ENCODE data around the gene RNF14. TPM values are rescaled to one million over a fixed set of nuclear protein-coding genes. Genes with fewer than 3 reads are reported as not detected.
"Not testable (repeated sequence)": the region's sequence is repeated elsewhere in the genome, so short reads cannot be mapped to it uniquely, and the experiment has no call there.

The RNF14 gene
- total RNA-seq: 10 to 100 TPM; 27.5 to 33.0 TPM
- polyA plus RNA-seq (2013, experiment 1 of 2): 33.7 TPM
- polyA plus RNA-seq (2013, experiment 2 of 2): 31.9 TPM
- long read RNA-seq, experiment 1, full-length matches to known transcripts: 4 of 16 reads
- long read RNA-seq, experiment 1, partial matches to known transcripts: 5 of 16 reads
- long read RNA-seq, experiment 1, other reads (novel, unspliced or antisense): 7 of 16 reads
- long read RNA-seq, experiment 2, full-length matches to known transcripts: 39 of 66 reads
- long read RNA-seq, experiment 2, partial matches to known transcripts: 5 of 66 reads
- long read RNA-seq, experiment 2, other reads (novel, unspliced or antisense): 22 of 66 reads
- long read RNA-seq, experiment 3, full-length matches to known transcripts: 125 of 182 reads
- long read RNA-seq, experiment 3, partial matches to known transcripts: 16 of 182 reads
- long read RNA-seq, experiment 3, other reads (novel, unspliced or antisense): 41 of 182 reads
- long read RNA-seq, experiment 4, full-length matches to known transcripts: 40 of 86 reads
- long read RNA-seq, experiment 4, partial matches to known transcripts: 26 of 86 reads
- long read RNA-seq, experiment 4, other reads (novel, unspliced or antisense): 20 of 86 reads

DNA sequence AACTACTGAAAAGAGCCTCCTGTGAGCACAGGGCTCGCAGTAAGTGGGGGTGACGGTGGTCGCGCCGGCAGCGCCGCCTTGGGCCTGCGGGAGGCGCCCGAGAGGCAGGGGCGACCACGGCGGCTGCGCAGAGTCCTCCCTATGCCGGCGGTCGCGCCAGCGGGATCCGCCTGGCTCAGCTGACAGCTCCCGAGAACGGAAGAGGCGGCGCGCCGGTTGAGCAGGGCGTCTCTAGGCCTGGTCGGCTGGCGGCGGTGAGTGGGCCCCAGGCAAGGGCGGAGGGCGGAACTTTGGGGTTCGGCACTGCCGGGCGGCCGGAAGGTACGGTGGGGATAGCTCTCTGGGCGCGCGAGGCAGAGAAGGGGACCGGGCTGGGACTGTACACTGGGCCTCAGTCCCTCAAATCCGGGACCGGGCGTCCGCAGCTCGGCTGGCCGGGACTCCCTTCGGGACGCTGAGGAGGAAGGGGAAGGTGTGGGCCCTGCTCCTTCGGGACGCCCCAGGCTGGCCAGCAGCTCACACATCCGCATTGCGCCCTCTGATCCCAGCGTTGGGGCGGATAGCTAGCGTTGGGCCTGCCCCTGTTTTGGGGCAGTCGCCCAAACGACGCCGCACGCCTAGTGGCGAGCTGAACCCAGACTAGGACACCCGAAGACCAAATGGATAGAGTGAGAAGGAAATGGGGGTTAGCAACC is at the start of gene RNF14:
RNF14 (plus strand) TSS at position 192 of the 695 bp plus-strand sequence. CDS start 4,484 bp downstream, outside the sequence.
- peak; percentile 98 for DNase-seq
- peak within 1 kb of the TSS; percentile 84 for H3K27ac Mint-ChIP-seq

DNA sequence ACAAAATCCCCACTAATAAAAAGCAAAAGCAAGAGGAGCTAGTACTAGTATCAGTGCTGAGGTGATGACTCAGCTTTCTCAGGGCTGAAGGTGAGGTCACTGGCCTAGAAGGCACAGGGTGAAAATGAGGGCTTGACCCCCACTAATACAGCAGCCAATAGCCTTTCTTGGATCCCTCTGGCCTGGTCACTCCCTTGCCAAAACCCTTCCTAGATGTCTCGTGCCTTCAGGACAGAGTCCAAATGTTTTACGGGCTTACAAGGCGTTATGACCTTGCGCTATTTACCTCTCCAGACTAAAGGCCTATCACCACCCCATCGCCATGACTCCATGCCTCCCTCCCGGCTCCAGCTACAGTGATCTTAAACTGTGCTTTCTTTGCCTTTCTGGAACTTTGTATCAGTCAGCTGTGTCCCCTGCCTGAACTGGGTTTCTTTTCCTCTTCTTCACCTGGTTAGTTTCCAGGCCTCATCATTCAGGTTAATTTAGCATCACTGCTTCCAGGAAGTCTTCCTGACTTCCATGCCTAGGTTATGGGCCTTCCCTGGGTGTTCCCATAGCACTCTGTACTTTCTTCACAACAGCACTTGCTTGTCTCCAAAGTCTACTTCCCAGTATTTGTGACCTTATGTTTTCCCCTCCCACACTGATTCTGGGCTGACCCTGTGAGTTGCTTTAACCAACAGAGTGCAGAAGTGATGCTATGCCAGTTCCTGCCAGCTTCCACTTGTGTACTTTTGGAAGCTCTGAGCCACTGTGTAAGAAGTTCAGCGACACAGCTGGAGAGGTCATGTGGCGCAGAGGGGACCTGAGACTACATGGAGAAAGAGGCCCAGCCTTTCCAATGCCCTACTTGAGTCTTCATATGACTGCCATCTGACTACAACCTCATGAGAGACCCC is 49.4 kb upstream of the RNF14 start:
- H3K4me3 Mint-ChIP-seq: no peak overlapping the region
- H3K27me3 Mint-ChIP-seq (ENCODE audit: insufficient read depth): peaks cover 16% of the 10 kb centered on the region
- H3K9me3 ChIP-seq (ENCODE audit: control insufficient read depth, low read length): no peaks in the 10 kb centered on the region
- no peaks in the 10 kb centered on the region for H3K36me3 ChIP-seq (ENCODE audit: control insufficient read depth, insufficient read depth, low read length)
- DNase-seq: no peak
- no peak overlapping the region for H3K4me3 ChIP-seq (ENCODE audit: low read length)
- no peak overlapping the region for H3K27ac ChIP-seq (ENCODE audit: low read depth, low read length)
- WGBS, 2 experiments (ENCODE audit: insufficient coverage in 1 of 2, insufficient read length in 1 of 2): 89 to 92% methylated on average over 8 of the region's 8 CpGs
- H3K4me1 Mint-ChIP-seq: peaks cover 16% of the 10 kb centered on the region
- peaks cover 3% of the 10 kb centered on the region for H3K36me3 Mint-ChIP-seq (ENCODE audit: low read depth)
- peak overlapping the region; percentile 75 for H3K27ac Mint-ChIP-seq
- H3K9ac ChIP-seq (ENCODE audit: extremely low read depth, low read length, poor library complexity, severe bottlenecking): no peak overlapping the region
- no peaks in the 10 kb centered on the region for H3K4me1 ChIP-seq (ENCODE audit: control insufficient read depth, insufficient read depth, low read length)
- TF ChIP-seq, protein P1, sequence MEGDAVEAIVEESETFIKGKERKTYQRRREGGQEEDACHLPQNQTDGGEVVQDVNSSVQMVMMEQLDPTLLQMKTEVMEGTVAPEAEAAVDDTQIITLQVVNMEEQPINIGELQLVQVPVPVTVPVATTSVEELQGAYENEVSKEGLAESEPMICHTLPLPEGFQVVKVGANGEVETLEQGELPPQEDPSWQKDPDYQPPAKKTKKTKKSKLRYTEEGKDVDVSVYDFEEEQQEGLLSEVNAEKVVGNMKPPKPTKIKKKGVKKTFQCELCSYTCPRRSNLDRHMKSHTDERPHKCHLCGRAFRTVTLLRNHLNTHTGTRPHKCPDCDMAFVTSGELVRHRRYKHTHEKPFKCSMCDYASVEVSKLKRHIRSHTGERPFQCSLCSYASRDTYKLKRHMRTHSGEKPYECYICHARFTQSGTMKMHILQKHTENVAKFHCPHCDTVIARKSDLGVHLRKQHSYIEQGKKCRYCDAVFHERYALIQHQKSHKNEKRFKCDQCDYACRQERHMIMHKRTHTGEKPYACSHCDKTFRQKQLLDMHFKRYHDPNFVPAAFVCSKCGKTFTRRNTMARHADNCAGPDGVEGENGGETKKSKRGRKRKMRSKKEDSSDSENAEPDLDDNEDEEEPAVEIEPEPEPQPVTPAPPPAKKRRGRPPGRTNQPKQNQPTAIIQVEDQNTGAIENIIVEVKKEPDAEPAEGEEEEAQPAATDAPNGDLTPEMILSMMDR (conservative IDR thresholded peaks at IDR 0.05): no peak
- H3K27me3 ChIP-seq (ENCODE audit: control insufficient read depth, insufficient read depth, low read length, poor library complexity, severe bottlenecking): peaks cover 8% of the 10 kb centered on the region
- H3K9me3 Mint-ChIP-seq: no peaks in the 10 kb centered on the region

More for the DNA sequence above, at the start of gene RNF14:
- Histone ChIP-seq H3K9ac (ENCODE audit: extremely low read depth, low read length, poor library complexity, severe bottlenecking) (peak within 1 kb of the TSS; percentile 81), H3K4me3 (ENCODE audit: low read length) (peak within 1 kb of the TSS; percentile 92), H3K4me1 (ENCODE audit: control insufficient read depth, insufficient read depth, low read length) (no peaks in the 10 kb centered on the region), H3K27ac (ENCODE audit: low read depth, low read length) (peak within 1 kb of the TSS; percentile 59), H3K9me3 (ENCODE audit: control insufficient read depth, low read length) (no peaks in the 10 kb centered on the region), H3K27me3 (ENCODE audit: control insufficient read depth, insufficient read depth, low read length, poor library complexity, severe bottlenecking) (no peaks in the 10 kb centered on the region), H3K36me3 (ENCODE audit: control insufficient read depth, insufficient read depth, low read length) (peaks cover 30% of the 10 kb centered on the region)
- H3K4me3 Mint-ChIP-seq: peak within 1 kb of the TSS; percentile 95
- H3K36me3 Mint-ChIP-seq (ENCODE audit: low read depth): peaks cover 18% of the 10 kb centered on the region
- 0% methylated on average over 7 to 63 of the region's 63 CpGs for WGBS, 2 experiments (ENCODE audit: insufficient coverage in 1 of 2, insufficient read length in 1 of 2)
- H3K27me3 Mint-ChIP-seq (ENCODE audit: insufficient read depth): no peaks in the 10 kb centered on the region
- H3K4me1 Mint-ChIP-seq: peaks cover 10% of the 10 kb centered on the region
- TF ChIP-seq, protein P1 (conservative IDR thresholded peaks at IDR 0.05): peak; percentile 92
- no peaks in the 10 kb centered on the region for H3K9me3 Mint-ChIP-seq

DNA sequence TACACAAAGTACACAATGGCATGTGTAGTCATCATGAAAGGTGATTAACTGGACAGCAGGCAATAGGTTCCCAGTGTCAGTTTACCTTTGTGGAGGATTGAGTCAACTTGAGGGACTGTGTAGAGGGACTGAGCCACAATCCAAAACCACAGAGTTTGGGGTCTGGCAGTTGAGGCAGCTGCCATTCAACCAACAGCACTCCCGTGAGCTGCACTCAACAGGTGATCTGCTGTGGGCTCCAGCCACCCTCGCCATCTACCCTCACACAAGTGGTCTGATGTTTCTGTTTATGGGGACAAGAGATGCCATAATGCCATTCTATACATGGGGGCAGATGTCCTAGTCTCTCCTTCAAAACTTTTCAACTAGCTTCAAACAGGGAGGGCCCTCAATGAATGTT is 48.1 kb upstream of the RNF14 start:
- H3K9me3 ChIP-seq (ENCODE audit: control insufficient read depth, low read length): no peaks in the 10 kb centered on the region
- no peak overlapping the region for H3K9ac ChIP-seq (ENCODE audit: extremely low read depth, low read length, poor library complexity, severe bottlenecking)
- no peak overlapping the region for H3K27ac ChIP-seq (ENCODE audit: low read depth, low read length)
- TF ChIP-seq, protein P1 (conservative IDR thresholded peaks at IDR 0.05): no peak
- Mint-ChIP-seq H3K4me3 (no peak overlapping the region), H3K4me1 (peaks cover 12% of the 10 kb centered on the region), H3K36me3 (ENCODE audit: low read depth) (peaks cover 9% of the 10 kb centered on the region), H3K27me3 (ENCODE audit: insufficient read depth) (peaks cover 7% of the 10 kb centered on the region), H3K9me3 (no peaks in the 10 kb centered on the region), H3K27ac (no peak overlapping the region)
- H3K27me3 ChIP-seq (ENCODE audit: control insufficient read depth, insufficient read depth, low read length, poor library complexity, severe bottlenecking): no peaks in the 10 kb centered on the region
- H3K36me3 ChIP-seq (ENCODE audit: control insufficient read depth, insufficient read depth, low read length): peaks cover 5% of the 10 kb centered on the region
- no peak overlapping the region for H3K4me3 ChIP-seq (ENCODE audit: low read length)
- WGBS, 2 experiments (ENCODE audit: insufficient coverage in 1 of 2, insufficient read length in 1 of 2): 88 to 100% methylated on average over 1 to 2 of the region's 2 CpGs
- DNase-seq: no peak
- no peaks in the 10 kb centered on the region for H3K4me1 ChIP-seq (ENCODE audit: control insufficient read depth, insufficient read depth, low read length)

GRCh38 chr5:141922827-141923447 is 46.0 kb upstream of the RNF14 start:
- H3K4me1 ChIP-seq (ENCODE audit: control insufficient read depth, insufficient read depth, low read length); H3K27me3 ChIP-seq (ENCODE audit: control insufficient read depth, insufficient read depth, low read length, poor library complexity, severe bottlenecking); H3K27me3 Mint-ChIP-seq (ENCODE audit: insufficient read depth); H3K4me1 Mint-ChIP-seq; H3K9me3 ChIP-seq (ENCODE audit: control insufficient read depth, low read length); H3K9me3 Mint-ChIP-seq; DNase-seq: not testable (repeated sequence)
- peak overlapping the region; percentile 80 for H3K27ac Mint-ChIP-seq
- peaks cover 28% of the 10 kb centered on the region for H3K36me3 Mint-ChIP-seq (ENCODE audit: low read depth)
- peak overlapping the region; percentile 97 for H3K4me3 ChIP-seq (ENCODE audit: low read length)
- H3K9ac ChIP-seq (ENCODE audit: extremely low read depth, low read length, poor library complexity, severe bottlenecking): peak overlapping the region; percentile 78
- H3K36me3 ChIP-seq (ENCODE audit: control insufficient read depth, insufficient read depth, low read length): peaks cover 26% of the 10 kb centered on the region
- WGBS, 2 experiments (ENCODE audit: insufficient coverage in 1 of 2, insufficient read length in 1 of 2): 69 to 71% methylated on average over 21 to 28 of the region's 28 CpGs
- H3K27ac ChIP-seq (ENCODE audit: low read depth, low read length): peak overlapping the region; percentile 88
- H3K4me3 Mint-ChIP-seq: peak overlapping the region; percentile 89
